ENCODE measurements around the gene SEPTIN12. TPM values are rescaled to one million over a fixed set of nuclear protein-coding genes. Genes with fewer than 3 reads are reported as not detected.

The SEPTIN12 gene
- total and polyA plus RNA-seq, 2 donors, result not detected

GRCh38 chr16:4767872-4768548, 20.1 kb downstream of the SEPTIN12 start:
- Histone ChIP-seq H3K27ac (ENCODE audit: low read depth) (peak overlapping the region; percentile 84), H3K4me3 (ENCODE audit: low read depth, low read length) (peak overlapping the region; percentile 50), H3K4me1 (ENCODE audit: insufficient read depth) (peaks cover 2% of the 10 kb centered on the region), H3K36me3 (ENCODE audit: insufficient read depth) (no peaks in the 10 kb centered on the region)
- 57% methylated on average over 17 of the region's 17 CpGs for WGBS
- DNase-seq (ENCODE audit: extremely low spot score), result no peak

DNA sequence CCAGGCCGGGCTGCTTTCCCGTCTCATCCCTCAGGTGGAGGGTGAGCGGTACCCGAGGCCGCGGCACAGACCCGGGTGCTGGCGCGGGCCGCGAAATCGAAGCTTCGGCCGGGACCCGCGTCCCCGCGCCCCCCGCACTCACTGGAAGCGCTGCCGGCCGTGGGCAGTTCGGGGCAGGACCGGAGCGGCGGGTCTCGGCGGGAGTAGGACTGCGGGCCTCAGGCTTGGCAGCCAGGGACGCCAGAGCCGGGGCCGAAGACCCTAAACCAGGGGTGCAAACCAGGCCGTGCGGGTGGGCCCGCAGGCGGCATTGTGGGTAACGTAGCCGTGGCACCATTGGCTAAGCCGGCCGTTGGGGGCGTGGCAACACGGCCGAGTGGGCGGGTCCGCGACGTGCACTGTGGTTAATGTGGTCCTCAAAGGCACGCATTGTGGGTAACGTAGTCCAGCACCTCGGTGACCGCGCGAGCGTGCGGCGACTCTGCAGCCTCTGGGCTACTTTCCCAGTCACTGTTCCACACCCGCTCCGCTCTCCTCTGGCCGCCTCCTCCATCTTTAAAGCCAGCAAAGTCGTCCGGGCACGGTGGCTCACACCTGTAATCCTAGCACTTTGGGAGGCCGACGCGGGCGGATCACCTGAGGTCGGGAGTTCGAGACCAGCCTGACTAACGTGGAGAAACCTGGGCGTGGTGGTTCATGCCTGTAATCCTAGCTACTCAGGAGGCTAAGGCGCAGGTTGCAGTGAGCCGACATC, 21.1 kb downstream of the SEPTIN12 start, which contains the start of gene ZNF500:
TSS of gene ZNF500 (minus strand) at position 288 of the 754 bp plus-strand sequence. CDS start 1,184 bp downstream, outside the sequence.
- peak; percentile 90 for DNase-seq (ENCODE audit: extremely low spot score)
- peaks cover 2% of the 10 kb centered on the region for H3K4me1 ChIP-seq (ENCODE audit: insufficient read depth)
- peak within 1 kb of the TSS; percentile 79 for H3K27ac ChIP-seq (ENCODE audit: low read depth)
- 3% methylated on average over 72 of the region's 72 CpGs for WGBS
- H3K4me3 ChIP-seq (ENCODE audit: low read depth, low read length), result peak within 1 kb of the TSS; percentile 95
- peaks cover 3% of the 10 kb centered on the region for H3K36me3 ChIP-seq (ENCODE audit: insufficient read depth)

DNA sequence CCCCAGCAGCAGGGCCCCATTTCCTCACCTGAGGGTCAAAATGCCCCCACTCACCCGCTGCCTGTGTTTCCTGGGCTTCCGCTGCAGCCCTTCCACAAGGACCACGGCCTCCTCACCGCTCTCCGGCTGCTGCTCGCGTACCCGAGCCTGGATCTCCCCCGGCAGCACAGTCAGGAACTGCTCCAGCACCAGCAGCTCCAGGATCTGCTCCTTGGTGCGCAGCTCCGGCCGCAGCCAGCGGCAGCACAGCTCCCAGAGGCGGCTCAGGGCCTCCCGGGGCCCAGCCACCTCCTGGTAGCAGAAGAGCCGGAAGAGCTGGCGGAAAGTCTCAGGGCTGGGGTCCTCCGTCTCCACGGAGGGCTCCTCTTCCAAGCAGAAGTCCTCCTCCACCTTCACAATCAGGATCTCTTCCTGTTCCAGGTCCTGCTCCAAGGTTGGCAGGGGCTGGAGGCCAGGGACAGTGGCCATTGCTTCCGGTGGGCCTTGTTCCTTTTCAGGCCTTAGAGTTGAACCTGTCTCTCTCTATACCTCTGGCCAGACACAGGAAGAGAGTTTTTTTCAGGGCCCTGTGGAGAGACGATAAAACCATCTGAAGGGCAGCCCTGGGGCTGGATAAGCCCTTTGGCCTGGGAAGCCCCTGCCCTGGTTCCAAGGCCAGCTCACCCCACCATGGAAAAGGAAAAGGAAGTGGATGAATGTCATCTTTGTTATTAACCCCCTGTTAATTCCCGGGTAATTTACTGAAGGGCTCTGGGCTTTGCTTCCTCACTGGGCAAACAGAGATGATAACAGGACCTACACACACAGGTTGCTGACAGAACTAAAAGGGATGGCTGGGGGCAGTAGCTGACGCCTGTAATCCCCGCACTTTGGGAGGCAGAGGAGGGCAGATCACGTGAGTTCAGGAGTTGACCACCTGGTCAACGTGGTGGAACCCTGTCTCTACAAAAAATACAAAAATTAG, 22.4 kb downstream of the SEPTIN12 start:
- WGBS, result 75% methylated on average over 26 of the region's 26 CpGs
- Histone ChIP-seq H3K36me3 (ENCODE audit: insufficient read depth) (peaks cover 3% of the 10 kb centered on the region), H3K4me1 (ENCODE audit: insufficient read depth) (peaks cover 2% of the 10 kb centered on the region), H3K27ac (ENCODE audit: low read depth) (no peak overlapping the region), H3K4me3 (ENCODE audit: low read depth, low read length) (peak overlapping the region; percentile 95)
- no peak for DNase-seq (ENCODE audit: extremely low spot score)

DNA sequence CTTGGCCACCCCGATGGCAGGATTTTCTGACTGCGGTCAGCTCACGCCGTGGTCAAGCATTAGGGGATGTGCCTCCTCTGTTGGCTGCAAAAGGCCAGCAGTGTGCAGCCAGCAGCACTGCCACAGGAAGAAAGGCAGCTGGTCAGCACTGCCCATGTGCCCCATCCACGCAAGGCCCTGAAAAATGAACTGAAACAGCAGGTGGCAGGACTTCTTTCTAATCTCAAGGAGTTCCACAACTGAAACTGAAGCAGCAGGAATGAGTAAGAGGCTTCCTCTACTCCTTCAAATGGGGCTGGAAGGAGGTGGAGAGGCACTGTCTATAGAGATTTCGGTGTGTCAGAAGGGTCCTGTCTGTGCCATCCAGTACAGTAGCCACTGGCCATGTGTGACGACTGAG, 24.4 kb downstream of the SEPTIN12 start:
- Histone ChIP-seq H3K4me1 (ENCODE audit: insufficient read depth) (peaks cover 2% of the 10 kb centered on the region), H3K4me3 (ENCODE audit: low read depth, low read length) (no peak overlapping the region), H3K27ac (ENCODE audit: low read depth) (no peak overlapping the region), H3K36me3 (ENCODE audit: insufficient read depth) (peaks cover 3% of the 10 kb centered on the region)
- WGBS, result 90% methylated on average over 7 of the region's 7 CpGs
- DNase-seq (ENCODE audit: extremely low spot score), result no peak

DNA sequence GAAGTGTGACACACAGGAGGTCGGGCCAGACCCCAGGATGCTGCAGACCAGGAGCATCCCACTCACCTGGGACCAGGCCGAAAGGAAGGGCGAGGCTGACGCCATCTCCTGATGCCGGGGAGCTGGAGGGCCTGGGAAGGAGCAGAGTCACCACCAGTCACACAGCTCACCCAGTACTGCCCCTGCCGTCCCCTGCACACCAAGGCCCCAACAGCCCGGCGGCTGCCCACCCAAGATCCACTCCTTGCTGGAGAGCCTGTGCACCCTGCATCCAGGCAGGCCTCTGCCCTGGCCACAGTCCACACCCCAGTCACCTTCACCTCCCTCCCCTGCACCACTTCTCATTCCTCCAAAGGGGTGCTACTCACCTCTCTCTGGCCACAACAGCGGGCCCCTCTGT, 25.9 kb downstream of the SEPTIN12 start:
- DNase-seq (ENCODE audit: extremely low spot score), result no peak
- H3K27ac ChIP-seq (ENCODE audit: low read depth), result no peak overlapping the region
- H3K4me1 ChIP-seq (ENCODE audit: insufficient read depth), result peaks cover 2% of the 10 kb centered on the region
- peaks cover 3% of the 10 kb centered on the region for H3K36me3 ChIP-seq (ENCODE audit: insufficient read depth)
- 94% methylated on average over 9 of the region's 9 CpGs for WGBS
- no peak overlapping the region for H3K4me3 ChIP-seq (ENCODE audit: low read depth, low read length)

DNA sequence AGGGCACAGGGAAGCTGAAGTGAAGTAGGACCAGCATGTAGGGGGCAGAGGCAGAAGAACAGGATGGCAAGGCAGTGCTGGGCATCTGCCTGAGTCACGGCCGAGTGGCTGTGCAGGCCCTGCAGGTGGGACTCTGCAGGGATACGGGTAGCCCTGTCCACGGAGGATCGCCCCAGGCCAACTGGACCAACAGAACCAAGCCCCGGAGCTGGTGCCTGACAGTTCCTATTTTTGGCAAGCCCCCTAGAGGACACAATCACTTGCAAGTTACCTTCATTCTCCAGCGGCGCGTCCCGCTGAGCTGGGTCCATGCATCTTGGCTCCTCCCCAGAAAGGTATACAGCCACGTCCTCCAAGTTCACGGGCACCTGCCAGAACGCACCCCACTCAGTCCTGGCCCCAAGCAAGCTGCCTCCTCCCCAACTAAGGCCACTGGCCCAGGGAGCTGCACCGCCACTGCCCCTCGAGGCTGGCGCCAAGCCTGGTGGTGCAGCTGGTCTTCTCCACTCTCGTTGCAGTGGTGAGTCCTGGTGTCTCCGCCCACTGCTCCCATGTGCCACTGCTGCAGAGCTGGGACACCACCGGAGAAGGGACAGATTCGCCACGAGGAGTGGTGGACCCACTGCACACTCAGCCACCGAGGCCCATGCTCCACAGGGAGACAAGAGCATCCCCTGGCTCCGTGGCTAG, 27.8 kb downstream of the SEPTIN12 start:
- DNase-seq (ENCODE audit: extremely low spot score), result no peak
- Histone ChIP-seq H3K27ac (ENCODE audit: low read depth) (no peak overlapping the region), H3K36me3 (ENCODE audit: insufficient read depth) (peaks cover 3% of the 10 kb centered on the region), H3K4me3 (ENCODE audit: low read depth, low read length) (no peak overlapping the region), H3K4me1 (ENCODE audit: insufficient read depth) (peaks cover 2% of the 10 kb centered on the region)
- WGBS, result 89% methylated on average over 23 of the region's 23 CpGs

GRCh38 chr16:4755687-4756086, 32.5 kb downstream of the SEPTIN12 start:
- no peak for DNase-seq (ENCODE audit: extremely low spot score)
- Histone ChIP-seq H3K36me3 (ENCODE audit: insufficient read depth) (peaks cover 2% of the 10 kb centered on the region), H3K27ac (ENCODE audit: low read depth) (no peak overlapping the region), H3K4me1 (ENCODE audit: insufficient read depth) (no peaks in the 10 kb centered on the region), H3K4me3 (ENCODE audit: low read depth, low read length) (no peak overlapping the region)
- 98% methylated on average over 6 of the region's 6 CpGs for WGBS

GRCh38 chr16:4754865-4755264, 33.3 kb downstream of the SEPTIN12 start:
- H3K4me3 ChIP-seq (ENCODE audit: low read depth, low read length), result no peak overlapping the region
- DNase-seq (ENCODE audit: extremely low spot score), result no peak
- H3K36me3 ChIP-seq (ENCODE audit: insufficient read depth), result peaks cover 3% of the 10 kb centered on the region
- H3K27ac ChIP-seq (ENCODE audit: low read depth), result no peak overlapping the region
- H3K4me1 ChIP-seq (ENCODE audit: insufficient read depth), result no peaks in the 10 kb centered on the region
- 97% methylated on average over 4 of the region's 4 CpGs for WGBS

GRCh38 chr16:4753227-4753626, 34.9 kb downstream of the SEPTIN12 start:
- H3K27ac ChIP-seq (ENCODE audit: low read depth), result no peak overlapping the region
- H3K4me1 ChIP-seq (ENCODE audit: insufficient read depth), result no peaks in the 10 kb centered on the region
- no peak overlapping the region for H3K4me3 ChIP-seq (ENCODE audit: low read depth, low read length)
- WGBS, result 93% methylated on average over 11 of the region's 11 CpGs
- no peak for DNase-seq (ENCODE audit: extremely low spot score)
- H3K36me3 ChIP-seq (ENCODE audit: insufficient read depth), result peaks cover 3% of the 10 kb centered on the region

- WGBS, result 96% methylated on average over 44 of the region's 44 CpGs
- Histone ChIP-seq H3K4me3 (ENCODE audit: low read depth, low read length) (no peak overlapping the region), H3K36me3 (ENCODE audit: insufficient read depth) (peaks cover 3% of the 10 kb centered on the region), H3K4me1 (ENCODE audit: insufficient read depth) (no peaks in the 10 kb centered on the region), H3K27ac (ENCODE audit: low read depth) (no peak overlapping the region)
- no peak for DNase-seq (ENCODE audit: extremely low spot score)
These were observed 35.6 kb downstream of the SEPTIN12 start for GRCh38 chr16:4752351-4753100.

DNA sequence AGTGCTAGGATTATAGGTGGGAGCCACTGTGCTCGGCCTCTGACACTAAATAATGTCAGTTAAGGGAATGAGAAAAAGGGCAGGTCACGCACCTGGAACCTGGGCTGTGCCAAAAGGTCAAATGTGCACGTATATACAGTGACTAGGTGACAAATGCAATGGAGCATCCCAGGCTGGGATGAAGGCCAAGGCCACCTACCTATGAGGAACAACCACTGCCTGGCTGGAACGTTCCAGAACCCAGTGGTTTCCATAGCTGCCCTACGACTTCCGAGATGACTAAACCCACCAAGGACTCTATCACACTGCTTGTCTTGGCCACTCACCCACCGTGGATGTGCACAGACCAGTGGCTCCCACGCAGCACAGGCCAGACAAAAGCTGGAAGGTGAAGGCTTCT, 37.2 kb downstream of the SEPTIN12 start:
- peaks cover 3% of the 10 kb centered on the region for H3K36me3 ChIP-seq (ENCODE audit: insufficient read depth)
- H3K27ac ChIP-seq (ENCODE audit: low read depth), result no peak overlapping the region
- no peaks in the 10 kb centered on the region for H3K4me1 ChIP-seq (ENCODE audit: insufficient read depth)
- 91% methylated on average over 8 of the region's 8 CpGs for WGBS
- H3K4me3 ChIP-seq (ENCODE audit: low read depth, low read length), result no peak overlapping the region
- no peak for DNase-seq (ENCODE audit: extremely low spot score)

- Histone ChIP-seq H3K4me3 (ENCODE audit: low read depth, low read length) (no peak overlapping the region), H3K27ac (ENCODE audit: low read depth) (no peak overlapping the region), H3K36me3 (ENCODE audit: insufficient read depth) (peaks cover 3% of the 10 kb centered on the region), H3K4me1 (ENCODE audit: insufficient read depth) (no peaks in the 10 kb centered on the region)
- no peak for DNase-seq (ENCODE audit: extremely low spot score)
- WGBS, result 89% methylated on average over 10 of the region's 10 CpGs
These were observed 38.4 kb downstream of the SEPTIN12 start for GRCh38 chr16:4749700-4750257.
